H9 (cell line): ENCODE measurements around the gene ZFP62. TPM values are rescaled to one million over a fixed set of nuclear protein-coding genes. Genes with fewer than 3 reads are reported as not detected.

Experiments used
- DNase-seq: peaks from one replicate; pipeline ENCODE4 v3.0.0-alpha.2; 2017
- H2AFZ ChIP-seq: one replicate; pipeline ENCODE4 v1.6.1; 2013; ENCODE audit warnings: mild to moderate bottlenecking, low read length, control low read depth, moderate library complexity
- H2AK5ac ChIP-seq: 2 replicates; pipeline ENCODE4 v1.6.1; 2013; ENCODE audit warnings: low read length, control low read depth, mixed read lengths; ENCODE audit not compliant: insufficient read length
- H2BK120ac ChIP-seq: one replicate; pipeline ENCODE4 v1.6.1; 2013; ENCODE audit warnings: low read depth, mild to moderate bottlenecking, low read length, control low read depth, inconsistent platforms; ENCODE audit not compliant: poor library complexity, severe bottlenecking
- H2BK12ac ChIP-seq: 2 replicates; pipeline ENCODE4 v1.6.1; 2013; ENCODE audit warnings: low read length, control low read depth, mixed read lengths, low read depth; ENCODE audit not compliant: insufficient read length
- H2BK15ac ChIP-seq: 2 replicates; pipeline ENCODE4 v1.6.1; 2013; ENCODE audit warnings: low read depth, low read length, control low read depth
- H2BK20ac ChIP-seq: one replicate; pipeline ENCODE4 v1.6.1; 2013; ENCODE audit warnings: low read depth, mild to moderate bottlenecking, low read length, control low read depth, inconsistent platforms; ENCODE audit not compliant: poor library complexity, severe bottlenecking
- H2BK5ac ChIP-seq: 2 replicates; pipeline ENCODE4 v1.6.1; 2013; ENCODE audit warnings: low read length, control low read depth, mixed read lengths; ENCODE audit not compliant: insufficient read length
- H3K14ac ChIP-seq: 2 replicates; pipeline ENCODE4 v1.6.1; 2013; ENCODE audit warnings: low read length, control low read depth; ENCODE audit not compliant: insufficient read depth
- H3K18ac ChIP-seq: 2 replicates; pipeline ENCODE4 v1.6.1; 2013; ENCODE audit warnings: low read depth, mild to moderate bottlenecking, mixed read lengths, low read length, control low read depth; ENCODE audit not compliant: insufficient read length
- H3K23ac ChIP-seq: 2 replicates; pipeline ENCODE4 v1.6.1; 2013; ENCODE audit warnings: low read length, control low read depth, mixed read lengths, low read depth; ENCODE audit not compliant: insufficient read length
- H3K23me2 ChIP-seq: 2 replicates; pipeline ENCODE4 v1.6.1; 2013; ENCODE audit warnings: low read depth, mild to moderate bottlenecking, mixed read lengths, low read length, control low read depth; ENCODE audit not compliant: insufficient read length, poor library complexity, severe bottlenecking
- H3K27ac ChIP-seq: 2 replicates; pipeline ENCODE4 v1.5.1; 2013; ENCODE audit warnings: low read length, control low read depth, mixed read lengths, low read depth; ENCODE audit not compliant: insufficient read length
- H3K27me3 ChIP-seq: 2 replicates; pipeline ENCODE4 v1.6.1; 2013; ENCODE audit warnings: low read length, control low read depth, inconsistent platforms; ENCODE audit not compliant: insufficient read depth
- H3K4ac ChIP-seq: 2 replicates; pipeline ENCODE4 v1.6.1; 2013; ENCODE audit warnings: low read depth, mild to moderate bottlenecking, control low read depth, inconsistent platforms, low read length, moderate library complexity
- H3K4me1 ChIP-seq: 2 replicates; pipeline ENCODE4 v1.6.1; 2013; ENCODE audit warnings: low read length, control low read depth, inconsistent platforms; ENCODE audit not compliant: insufficient read depth
- H3K4me2 ChIP-seq: 2 replicates; pipeline ENCODE4 v1.6.1; 2013; ENCODE audit warnings: low read length, control low read depth, mixed read lengths; ENCODE audit not compliant: insufficient read length, insufficient read depth
- H3K56ac ChIP-seq: 2 replicates; pipeline ENCODE4 v1.6.1; 2013; ENCODE audit warnings: low read depth, mild to moderate bottlenecking, mixed read lengths, low read length, control low read depth; ENCODE audit not compliant: insufficient read length
- H3K79me1 ChIP-seq: 2 replicates; pipeline ENCODE4 v1.6.1; 2013; ENCODE audit warnings: low read depth, mild to moderate bottlenecking, moderate library complexity, low read length, control low read depth, inconsistent platforms; ENCODE audit not compliant: insufficient read depth, poor library complexity, severe bottlenecking
- H3K79me2 ChIP-seq: 2 replicates; pipeline ENCODE4 v1.6.1; 2013; ENCODE audit warnings: low read length, control low read depth, inconsistent platforms; ENCODE audit not compliant: insufficient read depth
- H3K9ac ChIP-seq: 2 replicates; pipeline ENCODE4 v1.6.1; 2013; ENCODE audit warnings: low read length, control low read depth, mixed read lengths; ENCODE audit not compliant: insufficient read length; ENCODE audit errors: extremely low read depth
- H3K9me3 ChIP-seq: one replicate; pipeline ENCODE4 v1.6.1; 2013; ENCODE audit warnings: low read depth, low read length, inconsistent platforms; ENCODE audit not compliant: control insufficient read depth
- H3T11ph ChIP-seq: one replicate; pipeline ENCODE4 v1.6.1; 2013; ENCODE audit warnings: mild to moderate bottlenecking, low read length, control low read depth, inconsistent platforms
- H4K20me1 ChIP-seq: one replicate; pipeline ENCODE4 v1.6.1; 2013; ENCODE audit not compliant: control insufficient read depth, insufficient read length, insufficient read depth
- H4K5ac ChIP-seq: 2 replicates; pipeline ENCODE4 v1.6.1; 2013; ENCODE audit warnings: low read depth, mild to moderate bottlenecking, mixed read lengths, low read length, control low read depth; ENCODE audit not compliant: insufficient read length
- H4K8ac ChIP-seq: replicated peaks from 2 replicates; pipeline ENCODE4 v1.6.1; 2013; ENCODE audit warnings: low read length, control low read depth, mixed read lengths, low read depth; ENCODE audit not compliant: insufficient read length
- H4K91ac ChIP-seq: 2 replicates; pipeline ENCODE4 v1.6.1; 2013; ENCODE audit warnings: low read depth, mild to moderate bottlenecking, moderate library complexity, mixed read lengths, low read length, control low read depth; ENCODE audit not compliant: insufficient read length
- H3K27ac Mint-ChIP-seq, 3 experiments: 2 replicates in 2 of 3; 3 replicates in 1 of 3; pipeline ENCODE4 v1.8.0; 2020 to 2021; ENCODE audit warnings: mixed read lengths in 3 of 3, mild to moderate bottlenecking in 1 of 3, moderate library complexity in 1 of 3
- H3K27me3 Mint-ChIP-seq: 2 replicates; pipeline ENCODE4 v1.8.0; 2021; ENCODE audit warnings: low read depth, mild to moderate bottlenecking, moderate library complexity, mixed read lengths
- H3K36me3 Mint-ChIP-seq, 3 experiments: 2 replicates in 2 of 3; 3 replicates in 1 of 3; pipeline ENCODE4 v1.8.0; 2020 to 2021; ENCODE audit warnings: low read depth in 3 of 3, mixed read lengths in 3 of 3; ENCODE audit not compliant: insufficient read depth in 1 of 3
- H3K4me1 Mint-ChIP-seq, 2 experiments: 2 replicates each; pipeline ENCODE4 v1.8.0; 2020; ENCODE audit warnings: mixed read lengths in 2 of 2
- H3K4me3 Mint-ChIP-seq, 2 experiments: 2 replicates in 1 of 2; 3 replicates in 1 of 2; pipeline ENCODE4 v1.8.0; 2020 to 2021; ENCODE audit warnings: mild to moderate bottlenecking in 2 of 2, mixed read lengths in 2 of 2, moderate library complexity in 1 of 2
- H3K9me3 Mint-ChIP-seq, 2 experiments: 2 replicates in 1 of 2; 3 replicates in 1 of 2; pipeline ENCODE4 v1.8.0; 2020; ENCODE audit warnings: mild to moderate bottlenecking in 2 of 2, mixed read lengths in 2 of 2, moderate library complexity in 1 of 2
- WGBS: extraction: QIAGEN DNeasy Blood & Tissue Kit; methylation state at CpG from one replicate; pipeline ENCODE4 v1.1.7; 2013; ENCODE audit warnings: missing lambda C conversion rate, low lambda C conversion rate, mixed read lengths; ENCODE audit not compliant: insufficient read length; ENCODE audit errors: extremely low coverage; 5-methylcytosine and 5-hydroxymethylcytosine counted together
- total RNA-seq: library from RNA; stranded (reverse); gene quantifications from 2 replicates; pipeline ENCODE4 v1.2.1, GENCODE V29; 2021
- TF ChIP-seq, protein P1 (sequence below): fragments of 200-600 bp; sonication (generic); conservative IDR thresholded peaks from 3 replicates; pipeline ENCODE4 v1.8.0; 2021; ENCODE audit warnings: antibody characterized with exemption, mild to moderate bottlenecking

The ZFP62 gene
- total RNA-seq, 1 experiment from 2014 or later = 16.2 TPM

DNA sequence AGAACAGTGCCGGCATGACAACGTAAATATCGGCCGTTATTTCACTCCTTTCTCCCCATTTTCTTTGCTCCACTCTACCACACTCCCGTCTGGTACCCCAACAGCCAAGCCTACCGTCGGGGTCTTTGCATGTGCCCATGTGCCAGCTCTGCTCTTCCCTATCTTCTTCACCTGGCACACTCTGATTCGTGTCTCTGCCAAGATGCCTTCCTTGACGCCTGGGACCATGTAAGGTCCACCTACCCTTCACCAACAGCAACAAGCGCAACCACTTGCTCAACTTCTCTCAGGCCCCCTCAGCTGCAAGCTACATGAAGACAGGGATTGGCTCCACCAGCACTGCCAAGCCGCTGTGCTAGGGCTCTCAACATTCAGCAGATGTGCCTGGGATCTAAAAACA is 62.9 kb downstream of the ZFP62 start:
- no peak overlapping the region for H3K18ac ChIP-seq
- no peaks in the 10 kb centered on the region for H3K27me3 ChIP-seq
- no peak overlapping the region for H3K14ac ChIP-seq
- no peak overlapping the region for H2AK5ac ChIP-seq
- H2BK120ac ChIP-seq = no peak overlapping the region
- Mint-ChIP-seq H3K27ac (peak overlapping the region in 1 of 3 experiments; percentile 7; a peak in 1 of 7 replicates), H3K9me3 (no peaks in the 10 kb centered on the region), H3K4me1 (peaks cover 45 to 52% of the 10 kb centered on the region in 2 experiments), H3K4me3 (no peak overlapping the region), H3K36me3 (peaks cover 7 to 42% (median 26%) of the 10 kb centered on the region in 3 experiments), H3K27me3 (no peaks in the 10 kb centered on the region)
- H4K91ac ChIP-seq = no peak overlapping the region
- no peak overlapping the region for H4K8ac ChIP-seq
- H3K9ac ChIP-seq = no peak overlapping the region
- H3K56ac ChIP-seq = no peak overlapping the region
- H3K79me2 ChIP-seq = peaks cover 49% of the 10 kb centered on the region; the same call in 1 of the 2 replicates
- H3K23me2 ChIP-seq = no peaks in the 10 kb centered on the region
- no peaks in the 10 kb centered on the region for H4K20me1 ChIP-seq
- H3T11ph ChIP-seq = no peak overlapping the region
- WGBS = no CpG with 5 or more reads among the region's 11 CpGs
- H3K23ac ChIP-seq = no peak overlapping the region
- no peak overlapping the region for H2BK15ac ChIP-seq
- H3K79me1 ChIP-seq = peaks cover 8% of the 10 kb centered on the region
- no peak overlapping the region for H2AFZ ChIP-seq
- no peak overlapping the region for H2BK5ac ChIP-seq
- H2BK20ac ChIP-seq = no peak overlapping the region
- no peak for DNase-seq
- H3K4ac ChIP-seq = no peak overlapping the region
- TF ChIP-seq, protein P1, sequence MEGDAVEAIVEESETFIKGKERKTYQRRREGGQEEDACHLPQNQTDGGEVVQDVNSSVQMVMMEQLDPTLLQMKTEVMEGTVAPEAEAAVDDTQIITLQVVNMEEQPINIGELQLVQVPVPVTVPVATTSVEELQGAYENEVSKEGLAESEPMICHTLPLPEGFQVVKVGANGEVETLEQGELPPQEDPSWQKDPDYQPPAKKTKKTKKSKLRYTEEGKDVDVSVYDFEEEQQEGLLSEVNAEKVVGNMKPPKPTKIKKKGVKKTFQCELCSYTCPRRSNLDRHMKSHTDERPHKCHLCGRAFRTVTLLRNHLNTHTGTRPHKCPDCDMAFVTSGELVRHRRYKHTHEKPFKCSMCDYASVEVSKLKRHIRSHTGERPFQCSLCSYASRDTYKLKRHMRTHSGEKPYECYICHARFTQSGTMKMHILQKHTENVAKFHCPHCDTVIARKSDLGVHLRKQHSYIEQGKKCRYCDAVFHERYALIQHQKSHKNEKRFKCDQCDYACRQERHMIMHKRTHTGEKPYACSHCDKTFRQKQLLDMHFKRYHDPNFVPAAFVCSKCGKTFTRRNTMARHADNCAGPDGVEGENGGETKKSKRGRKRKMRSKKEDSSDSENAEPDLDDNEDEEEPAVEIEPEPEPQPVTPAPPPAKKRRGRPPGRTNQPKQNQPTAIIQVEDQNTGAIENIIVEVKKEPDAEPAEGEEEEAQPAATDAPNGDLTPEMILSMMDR = no peak
- peaks cover 2% of the 10 kb centered on the region; the same call in 1 of the 2 replicates for H3K4me1 ChIP-seq
- H3K4me2 ChIP-seq = no peak overlapping the region
- H3K27ac ChIP-seq = no peak overlapping the region
- H2BK12ac ChIP-seq = no peak overlapping the region
- H3K9me3 ChIP-seq = no peaks in the 10 kb centered on the region
- H4K5ac ChIP-seq = no peak overlapping the region

Other genes with a start within 250 kb of the ZFP62 start
- gene FLT4, start 211.7 kb downstream of the ZFP62 start, total RNA-seq = 6.1 and 6.3 TPM in 2 replicates
- not detected in 2 replicates for gene OR2Y1, start 121.2 kb downstream of the ZFP62 start, total RNA-seq
- 72.2 and 72.7 TPM in 2 replicates for gene MGAT1, start 58.5 kb downstream of the ZFP62 start, total RNA-seq
- gene BTNL8, start 37.9 kb upstream of the ZFP62 start, total RNA-seq = 0.13 and 0.26 TPM in 2 replicates
- gene BTNL3, start 127.6 kb upstream of the ZFP62 start, total RNA-seq = not detected in 2 replicates
- 0.88 and 0.96 TPM in 2 replicates for gene BTNL9, start 179.0 kb upstream of the ZFP62 start, total RNA-seq